HG03439 (cell line): ENCODE data around the gene SDHAF4.
"Not testable (repeated sequence)": the region's sequence is repeated elsewhere in the genome, so short reads cannot be mapped to it uniquely, and the experiment has no call there.

Experiments
- ATAC-seq: cut with Tn5 transposase; IDR thresholded peaks from one replicate; pipeline ENCODE4 v1.9.1; 2021; ENCODE audit warnings: mild to moderate bottlenecking, moderate library complexity; ENCODE audit not compliant: unreplicated experiment

The SDHAF4 gene

GRCh38 chr6:70566751-70567382 lies at the start of gene SDHAF4:
Gene SDHAF4 (plus strand): TSS chr6:70566930. CDS start chr6:70566941, 11 bp downstream.
- peak; percentile 99 for ATAC-seq

GRCh38 chr6:70518723-70519122 lies 48.0 kb upstream of the SDHAF4 start:
- ATAC-seq, result no peak

- ATAC-seq, result no peak
Observed at GRCh38 chr6:70520575-70520974, 46.2 kb upstream of the SDHAF4 start.

- no peak for ATAC-seq
Observed at GRCh38 chr6:70524721-70525286, 41.9 kb upstream of the SDHAF4 start.

GRCh38 chr6:70527071-70527737 lies 39.5 kb upstream of the SDHAF4 start:
- no peak for ATAC-seq

- ATAC-seq, result no peak
Observed at GRCh38 chr6:70530023-70530422, 36.7 kb upstream of the SDHAF4 start.

GRCh38 chr6:70531133-70531532 lies 35.6 kb upstream of the SDHAF4 start:
- no peak for ATAC-seq

GRCh38 chr6:70537266-70537665 lies 29.5 kb upstream of the SDHAF4 start:
- ATAC-seq, result no peak

- ATAC-seq, result peak; percentile 79
Observed at GRCh38 chr6:70538376-70538775, 28.4 kb upstream of the SDHAF4 start.

- ATAC-seq, result no peak
Observed at GRCh38 chr6:70547313-70547712, 19.4 kb upstream of the SDHAF4 start.

GRCh38 chr6:70547905-70548304 lies 18.8 kb upstream of the SDHAF4 start:
- no peak for ATAC-seq

GRCh38 chr6:70549327-70549726 lies 17.4 kb upstream of the SDHAF4 start:
- no peak for ATAC-seq

GRCh38 chr6:70551566-70551965 lies 15.2 kb upstream of the SDHAF4 start:
- ATAC-seq, result no peak

GRCh38 chr6:70552286-70552940 lies 14.3 kb upstream of the SDHAF4 start:
- not testable (repeated sequence) for ATAC-seq

GRCh38 chr6:70552974-70553373 lies 13.8 kb upstream of the SDHAF4 start:
- ATAC-seq, result no peak

- ATAC-seq, result no peak
Observed at GRCh38 chr6:70557998-70558397, 8.7 kb upstream of the SDHAF4 start.

- ATAC-seq, result not testable (repeated sequence)
Observed at GRCh38 chr6:70562401-70562800, 4.3 kb upstream of the SDHAF4 start.

- no peak for ATAC-seq
Observed at GRCh38 chr6:70563530-70563929, 3.2 kb upstream of the SDHAF4 start.

- ATAC-seq, result no peak
Observed at GRCh38 chr6:70574643-70575042, 7.9 kb downstream of the SDHAF4 start.

- no peak for ATAC-seq
Observed at GRCh38 chr6:70575899-70576495, 9.3 kb downstream of the SDHAF4 start.

- ATAC-seq, result peak; percentile 88
Observed at GRCh38 chr6:70586114-70586513, 19.4 kb downstream of the SDHAF4 start.
